PC-3 (cell line): ENCODE results near the gene MRPL24. TPM values are rescaled to one million over a fixed set of nuclear protein-coding genes. Genes with fewer than 3 reads are reported as not detected.

ENCODE experiments used
- ATAC-seq: fragments of 200-7000 bp; cut with Tn5 transposase; 2 replicates; pipeline ENCODE4 v1.9.1; 2020; ENCODE audit warnings: mild to moderate bottlenecking, moderate library complexity
- BruUV-seq: library from RNA; stranded (reverse); fragments of 400-500 nt; replicated peaks from 2 replicates; lab custom pipeline; 2021; lab: Mats Ljungman, UMichigan
- CTCF ChIA-PET: fragments of 300-600 bp; sonication (Branson Sonifier 250); formaldehyde crosslinking; loops from one replicate; lab custom pipeline; 2022; ENCODE audit warnings: antibody characterized with exemption; lab: Charles Lee
- POLR2A ChIA-PET: fragments of 300-600 bp; sonication (Branson Sonifier 250); formaldehyde crosslinking; loops from one replicate; lab custom pipeline; 2022; ENCODE audit warnings: antibody characterized with exemption; ENCODE audit not compliant: unreplicated experiment; lab: Charles Lee
- DNase-seq: peaks from one replicate; pipeline ENCODE4 v3.0.0-alpha.2; 2015
- H2AFZ ChIP-seq: fragments of 300-600 bp; sonication (generic); 2 replicates; pipeline ENCODE4 v1.6.0; 2016; ENCODE audit warnings: antibody characterized with exemption, low read length
- H3F3A ChIP-seq: fragments of 300-600 bp; sonication (generic); one replicate; pipeline ENCODE4 v1.6.0; 2017; ENCODE audit warnings: antibody characterized with exemption, low read length, control low read depth, mild to moderate bottlenecking; ENCODE audit not compliant: unreplicated experiment
- H3K27ac ChIP-seq: fragments of 300-600 bp; sonication (generic); 2 replicates; pipeline ENCODE4 v1.5.1; 2016; ENCODE audit warnings: mild to moderate bottlenecking, low read length
- H3K27me3 ChIP-seq: fragments of 300-600 bp; sonication (generic); 2 replicates; pipeline ENCODE4 v1.6.1; 2016; ENCODE audit warnings: low read length, mixed read lengths
- H3K36me3 ChIP-seq: fragments of 300-600 bp; sonication (generic); 2 replicates; pipeline ENCODE4 v1.6.1; 2016; ENCODE audit warnings: low read depth, mixed run types, low read length, mixed read lengths
- H3K4me1 ChIP-seq: fragments of 300-600 bp; sonication (generic); 2 replicates; pipeline ENCODE4 v1.5.1; 2016; ENCODE audit warnings: low read length; ENCODE audit not compliant: insufficient read depth
- H3K4me2 ChIP-seq: fragments of 300-600 bp; sonication (generic); 2 replicates; pipeline ENCODE4 v1.6.0; 2016; ENCODE audit warnings: low read length
- H3K4me3 ChIP-seq: fragments of 300-600 bp; sonication (generic); 2 replicates; pipeline ENCODE4 v1.5.1; 2016; ENCODE audit warnings: mild to moderate bottlenecking, low read length, mixed read lengths
- H3K79me2 ChIP-seq: fragments of 300-600 bp; sonication (generic); 2 replicates; pipeline ENCODE4 v1.6.1; 2017; ENCODE audit warnings: low read length, mixed read lengths
- H3K9ac ChIP-seq: fragments of 300-600 bp; sonication (generic); 2 replicates; pipeline ENCODE4 v1.6.0; 2016; ENCODE audit warnings: mild to moderate bottlenecking, low read length
- H3K9me2 ChIP-seq: fragments of 300-600 bp; sonication (generic); replicated peaks from 2 replicates; pipeline ENCODE4 v1.6.1; 2016; ENCODE audit warnings: mixed run types, low read length, mixed read lengths
- H3K9me3 ChIP-seq: fragments of 300-600 bp; sonication (generic); 2 replicates; pipeline ENCODE4 v1.6.1; 2016; ENCODE audit warnings: low read length, mixed read lengths
- H4K20me1 ChIP-seq: fragments of 300-600 bp; sonication (generic); 2 replicates; pipeline ENCODE4 v1.6.1; 2016; ENCODE audit warnings: low read length, mixed read lengths
- EZH2 ChIP-seq: fragments of 300-600 bp; sonication (generic); IDR thresholded peaks from one replicate; pipeline ENCODE4 v1.6.1; 2017; ENCODE audit warnings: antibody characterized with exemption, mild to moderate bottlenecking, low read length; ENCODE audit not compliant: unreplicated experiment
- EZH2phosphoT487 ChIP-seq: fragments of 300-600 bp; sonication (generic); IDR thresholded peaks from 2 replicates; pipeline ENCODE4 v1.6.1; 2018; ENCODE audit warnings: mild to moderate bottlenecking, antibody characterized with exemption, low read length, borderline replicate concordance
- intact Hi-C: fragments of 100-400 bp; cut with micrococcal nuclease; formaldehyde crosslinking; loops from 2 replicates; pipeline ENCODE4 v1.9.0; 2023
- total RNA-seq: library from RNA; depleted of rRNA; stranded (reverse); fragments of >200 nt; gene quantifications from 2 replicates; pipeline ENCODE4 v1.2.3, GENCODE V29; 2014
- TF ChIP-seq, protein P1 (sequence below): fragments of 300-600 bp; sonication (generic); conservative IDR thresholded peaks from 2 replicates; pipeline ENCODE4 v1.5.1; 2017; ENCODE audit warnings: antibody characterized with exemption, low read depth, mild to moderate bottlenecking, low read length

MRPL24 gene
- total RNA-seq, 1 experiment from 2014 or later = 275 TPM

DNA sequence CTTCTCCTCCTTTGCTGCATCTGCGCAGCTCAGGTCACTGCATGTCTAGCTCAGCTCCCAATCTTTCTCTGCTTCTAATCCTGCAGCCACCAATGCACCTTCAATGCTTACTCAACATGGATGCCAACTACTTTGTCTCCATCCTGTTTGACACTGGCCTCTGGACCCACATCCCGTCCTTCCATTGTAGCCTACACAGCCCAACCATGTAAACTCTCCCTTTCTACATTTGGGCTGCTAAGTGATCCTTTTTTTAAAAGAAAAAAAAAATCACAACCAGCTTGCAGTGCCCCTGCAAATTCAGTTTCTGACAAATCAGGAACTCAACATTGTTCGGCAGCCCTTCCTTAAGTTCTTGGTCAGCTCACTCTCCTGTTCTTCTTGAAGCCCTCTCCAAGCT is 26.1 kb downstream of the MRPL24 start:
- peaks cover 4% of the 10 kb centered on the region; the same call in 1 of the 2 replicates for H3K36me3 ChIP-seq
- H3K9me3 ChIP-seq = no peaks in the 10 kb centered on the region
- no peak overlapping the region for H3K4me2 ChIP-seq
- H3K4me3 ChIP-seq = no peak overlapping the region
- TF ChIP-seq, protein P1, sequence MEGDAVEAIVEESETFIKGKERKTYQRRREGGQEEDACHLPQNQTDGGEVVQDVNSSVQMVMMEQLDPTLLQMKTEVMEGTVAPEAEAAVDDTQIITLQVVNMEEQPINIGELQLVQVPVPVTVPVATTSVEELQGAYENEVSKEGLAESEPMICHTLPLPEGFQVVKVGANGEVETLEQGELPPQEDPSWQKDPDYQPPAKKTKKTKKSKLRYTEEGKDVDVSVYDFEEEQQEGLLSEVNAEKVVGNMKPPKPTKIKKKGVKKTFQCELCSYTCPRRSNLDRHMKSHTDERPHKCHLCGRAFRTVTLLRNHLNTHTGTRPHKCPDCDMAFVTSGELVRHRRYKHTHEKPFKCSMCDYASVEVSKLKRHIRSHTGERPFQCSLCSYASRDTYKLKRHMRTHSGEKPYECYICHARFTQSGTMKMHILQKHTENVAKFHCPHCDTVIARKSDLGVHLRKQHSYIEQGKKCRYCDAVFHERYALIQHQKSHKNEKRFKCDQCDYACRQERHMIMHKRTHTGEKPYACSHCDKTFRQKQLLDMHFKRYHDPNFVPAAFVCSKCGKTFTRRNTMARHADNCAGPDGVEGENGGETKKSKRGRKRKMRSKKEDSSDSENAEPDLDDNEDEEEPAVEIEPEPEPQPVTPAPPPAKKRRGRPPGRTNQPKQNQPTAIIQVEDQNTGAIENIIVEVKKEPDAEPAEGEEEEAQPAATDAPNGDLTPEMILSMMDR = no peak
- TF ChIP-seq EZH2phosphoT487 (no peak), EZH2 (no peak)
- intact Hi-C loops = no loop called here
- H4K20me1 ChIP-seq = no peaks in the 10 kb centered on the region
- no peak for DNase-seq
- H3K4me1 ChIP-seq = peaks cover 9% of the 10 kb centered on the region
- H3K9me2 ChIP-seq = no peaks in the 10 kb centered on the region
- H3F3A ChIP-seq = no peaks in the 10 kb centered on the region
- no TSS peak for BruUV-seq
- H3K79me2 ChIP-seq = no peaks in the 10 kb centered on the region
- H3K9ac ChIP-seq = no peak overlapping the region
- H3K27ac ChIP-seq = no peak overlapping the region
- CTCF ChIA-PET = interaction anchor here (3.4 kb wide), 1 partner anchor 25 kb away, joined by 16 read pairs; no protein-coding TSS in a partner anchor
- H2AFZ ChIP-seq = no peak overlapping the region
- H3K27me3 ChIP-seq = no peaks in the 10 kb centered on the region
- ATAC-seq = no peak
- POLR2A ChIA-PET = interaction anchor here (0.6 kb wide), 1 partner anchor 377 kb away, joined by 3 read pairs; the partner anchor contains the start of genes CCT3 and TSACC

DNA sequence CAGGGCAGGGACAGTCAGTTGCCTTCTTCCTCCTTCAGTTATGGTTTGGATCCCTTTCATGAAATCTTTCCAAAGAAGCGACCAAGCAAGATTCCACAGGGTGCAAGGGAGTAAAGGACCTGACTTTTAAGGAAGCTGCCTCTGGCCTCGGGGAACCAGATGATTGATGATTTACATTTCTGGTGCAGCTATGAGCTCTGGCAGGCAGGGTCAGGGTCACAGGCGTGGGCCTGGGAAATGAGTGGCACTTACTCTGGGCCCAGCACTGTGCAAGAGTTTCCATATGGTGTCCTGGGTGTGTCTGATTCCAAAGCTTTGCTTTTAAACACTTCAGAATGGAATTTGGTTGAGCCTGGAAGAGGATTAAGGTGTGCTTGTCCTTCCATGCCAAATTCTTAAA is 28.3 kb downstream of the MRPL24 start:
- Histone ChIP-seq H3K79me2 (no peaks in the 10 kb centered on the region), H3K9me2 (no peaks in the 10 kb centered on the region), H3K4me3 (no peak overlapping the region), H3K36me3 (no peaks in the 10 kb centered on the region), H3K27me3 (no peaks in the 10 kb centered on the region), H3K9ac (no peak overlapping the region), H3K4me1 (peaks cover 16% of the 10 kb centered on the region), H3K27ac (no peak overlapping the region), H4K20me1 (no peaks in the 10 kb centered on the region), H3K4me2 (no peak overlapping the region), H3K9me3 (no peaks in the 10 kb centered on the region), H3F3A (no peaks in the 10 kb centered on the region), H2AFZ (no peak overlapping the region)
- CTCF ChIA-PET = interaction anchor here (1.0 kb wide), 1 partner anchor 14 kb away, joined by 4 read pairs; no protein-coding TSS in a partner anchor
- POLR2A ChIA-PET = no interaction called here
- intact Hi-C loops = no loop called here
- no TSS peak for BruUV-seq
- no peak for ATAC-seq
- no peak for DNase-seq
- TF ChIP-seq EZH2 (no peak), EZH2phosphoT487 (no peak)
- TF ChIP-seq, protein P1 = no peak

DNA sequence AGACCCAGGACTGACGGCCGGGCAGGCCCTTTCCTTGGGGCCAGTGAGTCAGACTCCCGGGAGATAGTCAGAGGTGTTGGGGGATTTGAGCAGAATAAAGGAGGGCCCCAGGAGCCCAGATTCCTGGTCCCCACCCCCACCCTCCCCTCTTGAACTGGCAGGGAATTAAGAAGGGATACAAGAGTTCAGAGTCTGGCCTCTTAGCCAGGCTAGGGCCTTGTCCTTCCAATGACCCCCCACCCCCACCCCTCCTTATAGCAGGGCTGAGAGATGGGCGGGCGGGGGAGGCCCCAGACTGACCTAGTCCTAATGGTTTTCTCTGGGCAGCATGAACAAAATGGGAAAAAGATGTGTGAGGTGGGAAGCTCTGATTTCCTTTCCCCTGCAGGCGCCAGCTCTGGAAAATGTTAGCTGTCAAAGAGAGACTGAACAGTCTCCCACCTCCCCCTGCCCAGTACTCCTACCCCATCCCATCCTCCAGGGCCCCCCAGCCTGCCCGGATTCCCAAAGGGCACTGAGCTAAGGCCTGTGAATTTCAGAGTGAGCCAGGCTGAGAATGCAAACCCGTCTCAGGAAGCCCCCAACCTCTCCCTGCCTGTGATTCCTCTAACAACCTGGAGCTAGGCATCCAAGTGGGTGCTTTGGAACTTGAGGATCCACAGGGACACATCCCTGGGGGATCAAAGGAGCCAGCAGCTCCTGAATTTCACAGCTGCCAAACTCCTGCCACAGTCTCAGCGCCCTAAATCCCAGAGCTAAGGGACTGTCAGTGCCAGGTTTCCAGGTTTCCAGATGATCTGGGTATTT is 29.7 kb downstream of the MRPL24 start:
- ChIA-PET CTCF (interaction anchor here (2.4 kb wide), 1 partner anchor 21 kb away, joined by 12 read pairs; no protein-coding TSS in a partner anchor), POLR2A (no interaction called here)
- Histone ChIP-seq H3K36me3 (no peaks in the 10 kb centered on the region), H3K4me1 (peaks cover 25% of the 10 kb centered on the region), H3K9ac (no peak overlapping the region), H2AFZ (no peak overlapping the region), H3F3A (no peaks in the 10 kb centered on the region), H3K79me2 (no peaks in the 10 kb centered on the region), H4K20me1 (no peaks in the 10 kb centered on the region), H3K4me2 (no peak overlapping the region), H3K27me3 (no peaks in the 10 kb centered on the region), H3K27ac (no peak overlapping the region), H3K9me2 (no peaks in the 10 kb centered on the region), H3K4me3 (no peak overlapping the region), H3K9me3 (no peaks in the 10 kb centered on the region)
- intact Hi-C loops = no loop called here
- no TSS peak for BruUV-seq
- DNase-seq (no peak), ATAC-seq (no peak)
- TF ChIP-seq EZH2 (no peak), EZH2phosphoT487 (no peak)
- TF ChIP-seq, protein P1 = no peak
